ENCODE data around the gene CD68.
"Not testable (repeated sequence)": the region's sequence is repeated elsewhere in the genome, so short reads cannot be mapped to it uniquely, and the experiment has no call there.

The CD68 gene

DNA sequence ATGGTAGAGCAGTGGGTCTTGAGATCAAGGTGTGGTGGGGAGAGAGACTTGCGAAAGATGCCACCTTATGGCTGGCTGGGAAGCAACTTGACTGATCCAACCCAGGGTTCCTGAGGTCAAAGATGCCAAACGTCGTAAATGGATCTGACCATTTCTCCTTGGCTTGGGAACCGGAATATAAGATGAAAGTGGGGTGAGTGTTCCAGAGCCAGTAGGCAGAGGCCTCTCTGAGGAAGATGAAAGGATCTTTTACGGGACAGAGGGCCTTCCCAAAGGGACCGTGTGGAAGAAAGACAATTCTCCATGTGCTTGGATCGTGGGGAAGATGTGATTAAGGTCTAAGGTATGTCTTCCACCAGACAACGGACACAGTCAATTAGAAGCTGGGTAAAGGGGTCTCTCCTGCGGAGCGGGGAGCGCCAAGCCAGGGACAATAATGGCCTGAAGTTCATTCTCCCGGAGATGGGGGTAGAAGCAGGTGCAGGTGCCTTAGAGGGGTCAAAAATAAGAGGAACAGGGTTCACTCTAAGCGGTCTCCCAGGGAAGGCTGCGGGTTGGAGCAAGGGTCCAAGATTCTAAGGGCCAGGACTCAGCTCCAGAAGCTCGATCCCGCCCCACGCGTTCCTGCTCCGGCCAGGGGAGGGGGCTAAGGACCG, 34.5 kb downstream of the CD68 start:
- DNase-seq (ENCODE audit: low read depth), result no peak

DNA sequence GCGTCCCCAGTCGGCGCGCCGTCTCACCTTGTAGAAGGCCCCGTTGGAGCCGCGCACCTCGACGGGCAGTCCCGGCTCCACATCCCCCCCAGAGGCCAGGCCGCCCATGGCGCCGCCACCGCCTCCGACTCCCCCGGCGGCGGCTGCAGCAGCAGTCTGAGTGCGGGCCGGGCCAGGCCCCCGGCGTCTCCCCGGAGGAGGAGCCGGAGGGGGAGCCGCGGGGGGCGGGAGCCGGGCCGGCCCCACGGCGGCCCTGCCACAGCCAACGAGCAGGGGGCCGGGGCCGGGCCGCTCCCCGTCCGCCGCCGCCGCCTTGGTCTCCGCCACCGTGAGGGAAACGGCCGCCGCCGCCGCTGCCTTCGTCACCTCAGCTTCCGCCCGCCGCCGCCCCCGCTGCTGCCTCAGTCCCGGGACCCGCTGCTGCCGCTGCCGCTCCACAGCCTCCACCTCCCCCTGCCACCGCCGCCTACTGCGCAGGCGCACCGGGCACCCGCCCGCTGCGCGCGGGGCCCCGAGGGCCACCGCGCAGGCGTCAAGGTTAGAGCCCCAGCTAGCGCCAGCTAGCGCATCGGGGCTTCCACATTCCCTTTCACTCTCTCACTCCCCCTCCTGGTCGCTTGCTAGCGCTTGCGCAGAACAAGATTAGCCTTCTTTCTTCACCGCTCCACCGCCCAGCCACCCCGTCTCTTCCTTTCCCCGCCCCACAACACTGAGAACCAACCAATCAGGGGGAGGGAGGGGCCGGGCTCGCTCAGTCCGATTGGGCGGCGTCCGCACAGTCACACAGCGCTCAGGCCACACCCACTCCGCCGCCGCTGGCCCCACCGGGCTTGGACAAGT, 35.2 kb downstream of the CD68 start, which contains the start of gene FXR2:
TSS of gene FXR2 (minus strand) at position 473 of the 840 bp plus-strand sequence. CDS start at position 108, 365 bp downstream.
- DNase-seq (ENCODE audit: low read depth), result peak; percentile 99

DNA sequence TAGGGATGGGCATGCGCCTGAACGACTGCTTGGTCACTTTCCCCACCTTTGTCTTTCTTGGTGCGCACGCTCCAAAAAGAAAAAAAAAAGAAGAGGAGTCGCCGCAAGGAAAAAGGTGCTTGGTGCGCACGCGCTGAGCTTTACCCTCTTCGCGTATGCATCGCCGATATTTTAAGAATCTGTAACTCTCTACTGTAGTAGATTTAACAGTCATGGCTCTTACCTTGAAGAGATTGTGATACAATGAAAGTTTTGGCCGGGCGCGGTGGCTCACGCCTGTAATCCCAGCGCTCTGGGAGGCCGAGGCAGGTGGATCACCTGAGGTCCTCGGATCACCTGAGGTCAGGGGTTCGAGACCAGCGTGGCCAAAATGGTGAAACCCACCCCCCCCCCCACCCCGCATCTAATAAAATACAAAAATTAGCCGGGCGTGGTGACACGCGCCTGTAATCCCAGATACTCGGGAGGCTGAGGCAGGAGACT, 35.9 kb downstream of the CD68 start:
- DNase-seq (ENCODE audit: low read depth), result no peak

DNA sequence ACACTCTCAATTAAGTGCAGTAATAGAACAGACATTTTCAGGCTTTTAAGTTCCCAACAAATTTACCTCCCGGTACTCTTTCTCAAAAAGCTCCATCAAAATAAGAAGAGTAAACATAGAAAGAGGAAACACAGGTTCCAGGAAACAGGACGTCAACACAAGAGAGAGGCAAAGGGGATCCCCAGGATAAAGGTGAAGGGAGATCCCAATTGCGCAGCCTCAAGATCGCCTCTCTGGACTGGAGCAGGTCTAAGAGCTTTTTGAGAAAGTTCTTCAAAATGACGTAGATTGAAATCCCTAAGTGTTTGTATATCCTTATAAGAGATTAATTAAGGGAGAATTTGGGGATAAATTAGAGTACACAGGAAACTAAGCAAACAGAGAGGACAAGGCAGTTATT, 39.2 kb downstream of the CD68 start:
- no peak for DNase-seq (ENCODE audit: low read depth)

DNA sequence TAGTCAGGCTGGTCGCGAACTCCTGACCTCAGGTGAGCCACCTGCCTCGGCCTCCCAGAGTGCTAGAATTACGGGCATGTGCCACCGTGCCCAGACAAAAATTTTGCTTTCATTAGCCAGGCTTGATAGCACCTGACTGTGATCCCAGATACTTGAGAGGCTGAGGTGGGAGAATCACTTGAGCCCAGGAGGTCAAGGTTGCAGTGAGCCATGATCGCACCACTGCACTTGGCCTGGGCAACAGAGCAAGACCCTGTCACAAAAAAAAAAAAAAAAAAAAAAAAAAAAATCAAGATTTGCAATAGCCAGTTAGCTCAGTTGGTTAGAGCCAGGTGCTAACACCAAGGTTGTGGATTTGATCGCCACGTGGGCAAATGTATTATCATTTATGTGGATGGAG, 41.4 kb downstream of the CD68 start:
- DNase-seq (ENCODE audit: low read depth), result no peak

DNA sequence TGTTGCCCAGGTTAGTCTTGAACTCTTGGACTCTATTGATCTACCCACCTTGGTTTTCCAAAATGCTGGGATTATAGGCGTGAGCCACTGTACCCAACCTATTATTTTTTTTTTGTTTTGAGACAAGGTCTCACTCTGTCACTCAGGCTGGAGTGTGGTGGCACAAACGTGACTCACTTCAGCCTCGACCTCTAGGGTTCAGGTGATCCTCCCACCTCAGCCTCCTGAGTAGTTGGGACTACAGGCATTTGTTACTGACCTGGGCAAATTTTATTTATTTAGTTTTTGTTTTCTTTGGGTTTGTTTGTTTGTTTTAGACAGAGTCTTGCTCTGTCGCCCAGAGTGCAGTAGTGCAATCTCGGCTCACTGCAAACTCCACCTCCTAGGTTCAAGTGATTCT, 44.2 kb downstream of the CD68 start:
- DNase-seq (ENCODE audit: low read depth), result no peak

DNA sequence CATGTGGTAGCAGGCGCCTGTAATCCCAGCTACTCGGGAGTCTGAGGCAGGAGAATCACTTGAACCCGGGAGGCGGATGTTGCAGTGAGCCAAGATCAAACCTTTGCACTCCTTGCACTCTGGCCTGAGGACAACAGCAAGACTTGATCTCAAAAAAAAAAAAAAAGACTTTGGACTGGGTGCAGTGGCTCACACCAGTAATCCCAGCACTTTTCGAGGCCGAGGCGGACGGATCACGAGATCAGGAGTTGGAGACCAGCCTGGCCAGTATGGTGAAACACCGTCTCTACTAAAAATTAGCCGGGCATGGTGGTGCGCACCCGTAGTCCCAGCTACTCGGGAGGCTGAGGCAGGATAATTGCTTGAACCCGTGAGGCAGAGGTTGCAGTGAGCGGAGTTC, 46.3 kb downstream of the CD68 start:
- DNase-seq (ENCODE audit: low read depth), result not testable (repeated sequence)

DNA sequence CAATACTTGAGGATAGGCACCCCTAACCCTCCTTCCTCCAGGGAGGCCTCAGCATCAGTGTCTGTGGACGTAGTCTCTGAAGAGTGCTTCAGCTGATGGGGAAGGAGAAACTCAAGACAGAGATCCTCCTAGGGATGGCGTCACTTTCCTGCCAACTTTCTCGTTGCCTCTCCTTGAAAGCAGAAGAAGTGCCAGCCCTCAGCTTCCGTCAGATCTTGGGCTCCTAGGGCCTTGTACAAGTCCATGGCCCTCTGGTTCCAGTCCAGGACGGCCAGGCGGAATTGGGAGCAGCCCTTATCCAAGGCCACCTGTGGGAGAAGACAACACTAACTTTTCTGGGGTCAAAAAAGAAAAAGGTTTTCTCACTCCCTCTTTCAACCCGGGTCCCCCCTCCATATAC, 46.9 kb downstream of the CD68 start:
- DNase-seq (ENCODE audit: low read depth), result no peak

DNA sequence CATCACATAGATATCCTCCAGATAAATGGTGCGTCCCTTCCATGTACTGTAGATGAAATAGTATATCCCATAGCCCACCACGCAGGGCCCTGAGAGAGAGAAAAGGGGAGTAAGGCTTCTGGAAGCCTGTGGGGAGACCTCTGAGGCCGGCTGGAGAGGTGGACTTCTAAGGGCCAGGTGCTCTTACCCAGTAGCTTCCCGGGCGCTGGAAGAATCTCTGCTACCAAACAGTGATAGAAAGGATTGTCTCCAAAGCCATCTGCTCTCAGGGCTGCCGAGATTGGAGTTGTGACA, 47.5 kb downstream of the CD68 start:
- DNase-seq (ENCODE audit: low read depth), result no peak

DNA sequence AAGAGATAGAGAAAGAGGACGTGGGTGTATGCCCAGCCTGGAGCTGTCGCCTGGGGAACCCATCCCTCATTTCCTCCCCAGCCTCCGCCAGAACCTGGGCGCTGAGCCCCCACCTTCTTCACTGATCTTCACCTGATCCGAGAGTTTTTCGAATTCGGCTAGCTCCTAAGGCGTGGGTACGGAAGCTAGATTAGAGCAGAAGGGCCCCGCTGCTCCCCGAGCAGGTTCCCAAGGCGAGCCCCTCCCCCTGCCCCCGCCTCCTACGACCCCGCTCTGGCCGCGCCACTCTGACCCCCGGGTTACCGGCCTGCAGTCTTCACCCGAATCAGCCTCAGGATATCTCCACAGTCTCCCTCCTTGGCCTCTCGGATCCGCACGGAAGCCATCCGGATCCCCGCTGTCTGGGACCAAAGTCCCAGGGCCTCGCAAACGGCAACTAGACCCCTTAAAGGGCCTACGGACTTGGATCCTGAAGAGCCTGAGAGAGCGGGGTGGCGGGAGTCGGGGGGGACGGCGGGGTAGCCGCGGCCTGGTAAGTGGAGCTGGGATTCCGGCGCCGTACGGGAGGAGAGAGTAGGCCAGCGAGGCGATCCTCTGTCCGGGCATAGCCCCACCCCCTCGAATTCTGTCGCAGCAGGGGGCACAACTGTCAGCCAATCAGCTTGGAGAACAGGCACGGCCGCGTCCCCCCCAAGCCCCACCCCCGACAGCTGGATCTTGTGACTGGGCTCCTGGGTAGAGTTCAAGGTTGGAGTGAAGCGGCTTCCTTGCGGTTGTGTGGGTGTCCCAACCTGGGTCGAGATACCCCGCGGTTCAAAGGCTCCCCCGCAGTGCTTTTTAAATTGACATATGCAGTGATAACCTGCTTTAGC, 48.0 kb downstream of the CD68 start, which contains the start of gene SAT2:
TSS of gene SAT2 (minus strand) at position 572 of the 872 bp plus-strand sequence. CDS start at position 386, 186 bp downstream.
- DNase-seq (ENCODE audit: low read depth), result peak; percentile 80

DNA sequence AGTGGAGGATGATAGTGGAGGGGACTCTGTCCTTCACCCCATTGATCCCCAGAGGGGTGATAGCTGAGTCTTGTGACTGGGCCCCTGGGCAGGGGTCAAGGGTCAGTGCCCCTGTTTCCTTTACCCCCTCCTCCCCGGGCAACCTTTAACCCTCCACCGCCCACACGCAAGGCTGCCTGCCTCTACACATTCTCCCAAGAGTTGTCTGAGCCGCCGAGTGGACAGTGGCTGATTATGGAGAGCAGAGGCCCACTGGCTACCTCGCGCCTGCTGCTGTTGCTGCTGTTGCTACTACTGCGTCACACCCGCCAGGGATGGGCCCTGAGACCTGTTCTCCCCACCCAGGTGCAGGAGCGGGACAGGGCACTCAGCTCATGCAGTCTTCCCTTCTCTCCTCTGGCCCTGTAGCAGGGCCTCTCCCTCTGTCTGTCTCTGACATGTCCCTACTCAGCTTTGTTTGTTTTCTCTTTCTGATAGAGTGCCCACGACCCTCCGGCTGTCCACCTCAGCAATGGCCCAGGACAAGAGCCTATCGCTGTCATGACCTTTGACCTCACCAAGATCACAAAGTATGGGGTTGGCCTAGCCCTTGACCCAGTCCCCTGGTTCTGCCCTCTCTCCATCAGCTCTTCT, 50.6 kb downstream of the CD68 start, which contains the start of gene SHBG:
TSS of gene SHBG (plus strand) at position 197 of the 633 bp plus-strand sequence. CDS start at position 235, 38 bp downstream.
- DNase-seq (ENCODE audit: low read depth), result no peak

Measured in stimulated activated CD8-positive, alpha-beta memory T cell treated with anti-CD3 and anti-CD28 coated beads, Interleukin-4, amount 100 ng/mL, for 24 hours (primary cell).